Gastroesophageal sphincter (tissue), 4 donors: Measurements from ENCODE around the gene LSMEM2. TPM values are rescaled to one million over a fixed set of nuclear protein-coding genes. Genes with fewer than 3 reads are reported as not detected.

Experiments
- ATAC-seq: fragments of 150-250 bp; one replicate; pipeline ENCODE4 v1.9.1; 2016; ENCODE audit warnings: mild to moderate bottlenecking, moderate library complexity
- H3K27ac ChIP-seq, 4 donors: fragments of 200-600 bp; sonication (generic) in 3 of 4; 1 replicate in 3 of 4; 2 replicates in 1 of 4; pipeline ENCODE4 v1.5.1; 2016 to 2019
- H3K27me3 ChIP-seq: fragments of 200-600 bp; sonication (generic); one replicate; pipeline ENCODE4 v1.5.1; 2019
- H3K36me3 ChIP-seq, 2 donors: fragments of 200-600 bp; sonication (generic); one replicate each; pipeline ENCODE4 v1.5.1; 2019; ENCODE audit warnings: control low read depth in 1 of 2
- H3K4me1 ChIP-seq, 3 donors: fragments of 200-600 bp; sonication (generic); 1 replicate in 2 of 3; 2 replicates in 1 of 3; pipeline ENCODE4 v1.5.1; 2016 to 2019; ENCODE audit warnings: control low read depth in 2 of 3
- H3K4me3 ChIP-seq, 2 donors: fragments of 200-600 bp; sonication (generic); one replicate each; pipeline ENCODE4 v1.5.1; 2019; ENCODE audit warnings: mild to moderate bottlenecking in 1 of 2, moderate library complexity in 1 of 2
- H3K9me3 ChIP-seq, 3 donors: fragments of 200-600 bp; sonication (generic); one replicate each; pipeline ENCODE4 v1.5.1; 2017 to 2019; ENCODE audit warnings: control low read depth in 2 of 3
- EP300 ChIP-seq: sonication (generic); formaldehyde crosslinking; IDR thresholded peaks from one replicate; pipeline ENCODE4 v1.6.1; 2017; ENCODE audit warnings: antibody characterized with exemption, mild to moderate bottlenecking
- POLR2A ChIP-seq, 2 donors: fragments of 450-650 bp; IDR thresholded peaks; one replicate each; pipeline ENCODE4 v1.6.1; 2017; ENCODE audit warnings: antibody characterized with exemption in 2 of 2, mild to moderate bottlenecking in 2 of 2, moderate library complexity in 1 of 2
- POLR2AphosphoS5 ChIP-seq: sonication (generic); formaldehyde crosslinking; IDR thresholded peaks from one replicate; pipeline ENCODE4 v1.6.1; 2017; ENCODE audit warnings: antibody characterized with exemption
- WGBS, 2 donors: methylation state at CpG; one replicate each; pipeline ENCODE4 v1.1.5; 2018; ENCODE audit warnings: low coverage in 1 of 2; 5-methylcytosine and 5-hydroxymethylcytosine counted together
- total RNA-seq, 4 donors: library from RNA; depleted of rRNA; stranded (reverse); fragments of >200 nt; gene quantifications; one replicate each; pipeline ENCODE4 v1.1.0, GENCODE V29; 2016
- TF ChIP-seq, protein P1 (sequence below), 4 experiments: fragments of 200-600 bp in 2 of 4; fragments of 450-650 bp in 2 of 4; sonication (generic) in 1 of 4; IDR thresholded peaks; one replicate each; pipeline ENCODE4 v1.5.1; 2017 to 2019; ENCODE audit warnings: antibody characterized with exemption in 4 of 4, mild to moderate bottlenecking in 2 of 4, moderate library complexity in 2 of 4

LSMEM2 gene
- total RNA-seq, 4 donors from 2014 or later, result not detected

DNA sequence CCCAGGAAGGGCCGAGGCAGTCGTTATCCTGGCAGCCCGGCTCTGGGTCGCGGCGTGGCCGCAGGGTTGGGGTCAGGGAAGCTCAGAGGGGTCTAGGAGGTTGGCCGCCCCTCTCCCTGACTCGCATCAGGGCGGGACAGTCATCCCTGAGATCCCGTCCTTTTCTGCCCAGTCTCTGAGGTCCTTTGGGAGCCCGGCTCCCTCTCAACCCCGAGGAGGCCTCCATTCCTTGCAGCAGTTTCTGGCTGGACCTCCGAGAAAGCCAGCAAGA lies 43.2 kb downstream of the LSMEM2 start:
- Histone ChIP-seq H3K36me3 (peaks cover 0 to 48% of the 10 kb centered on the region in 2 donors), H3K27ac (peak overlapping the region; percentile 36 to 97 (median 95)), H3K9me3 (no peaks in the 10 kb centered on the region), H3K4me1 (peaks cover 0 to 93% (median 46%) of the 10 kb centered on the region in 3 donors), H3K27me3 (no peaks in the 10 kb centered on the region), H3K4me3 (peak overlapping the region; percentile 51 to 89)
- ATAC-seq, result no peak
- TF ChIP-seq POLR2A (IDR thresholded peaks at IDR 0.05) (peak in 1 of 2 donors; percentile 24), EP300 (no peak)
- 10% methylated on average over 2 of the region's 14 CpGs; no CpG with 5 or more reads in 1 of the 2 donors for WGBS, 2 donors

DNA sequence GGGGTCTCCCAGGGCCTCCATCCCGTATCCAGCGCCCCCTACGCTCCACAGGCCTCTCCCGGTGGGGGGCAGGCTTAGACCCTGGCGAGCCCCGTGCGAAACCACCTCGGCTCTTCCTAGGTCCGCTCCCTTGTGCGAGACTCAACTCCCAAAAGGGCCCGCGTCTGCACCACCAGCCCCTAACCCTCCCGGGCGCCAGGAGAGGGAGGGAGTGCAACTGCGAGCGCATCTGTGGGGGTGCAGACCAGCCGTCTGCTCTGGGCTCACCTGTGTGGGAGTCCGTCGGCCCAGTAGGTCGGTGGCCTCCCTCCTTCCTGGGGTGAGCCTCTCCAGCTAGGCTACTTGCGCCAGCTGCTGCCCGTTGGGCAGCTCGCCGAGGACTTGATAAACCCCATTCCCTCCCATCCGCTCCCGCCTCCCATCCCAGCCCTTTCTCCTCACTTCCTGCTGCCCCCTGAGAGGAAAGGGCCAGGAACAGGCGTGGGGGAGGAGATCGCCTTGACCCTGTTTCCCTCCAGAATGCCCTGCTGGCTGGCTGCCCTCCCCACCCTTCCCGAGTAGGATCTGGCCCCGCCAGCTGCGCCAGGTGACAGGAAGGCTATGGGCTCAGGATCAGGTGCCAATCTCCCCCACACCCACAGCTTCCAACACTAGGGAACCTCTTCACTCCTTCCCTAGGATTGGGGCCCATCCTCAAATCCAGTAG lies 43.7 kb downstream of the LSMEM2 start, which contains the start of gene HYAL2:
TSS of gene HYAL2 (minus strand) at position 360 of the 706 bp plus-strand sequence. CDS start 2,256 bp downstream, outside the sequence.
- peak within 1 kb of the TSS; percentile 51 to 89 for H3K4me3 ChIP-seq
- H3K27me3 ChIP-seq, result no peaks in the 10 kb centered on the region
- H3K27ac ChIP-seq, result peak within 1 kb of the TSS; percentile 61 to 97 (median 95)
- TF ChIP-seq POLR2AphosphoS5 (peak; percentile 36), POLR2A (IDR thresholded peaks at IDR 0.05) (peak in 1 of 2 donors; percentile 19), EP300 (no peak)
- no peaks in the 10 kb centered on the region for H3K9me3 ChIP-seq
- 44% methylated on average over 3 of the region's 31 CpGs; no CpG with 5 or more reads in 1 of the 2 donors for WGBS, 2 donors
- peaks cover 0 to 93% (median 46%) of the 10 kb centered on the region in 3 donors for H3K4me1 ChIP-seq
- ATAC-seq, result peak; percentile 2
- peaks cover 0 to 43% of the 10 kb centered on the region in 2 donors for H3K36me3 ChIP-seq

DNA sequence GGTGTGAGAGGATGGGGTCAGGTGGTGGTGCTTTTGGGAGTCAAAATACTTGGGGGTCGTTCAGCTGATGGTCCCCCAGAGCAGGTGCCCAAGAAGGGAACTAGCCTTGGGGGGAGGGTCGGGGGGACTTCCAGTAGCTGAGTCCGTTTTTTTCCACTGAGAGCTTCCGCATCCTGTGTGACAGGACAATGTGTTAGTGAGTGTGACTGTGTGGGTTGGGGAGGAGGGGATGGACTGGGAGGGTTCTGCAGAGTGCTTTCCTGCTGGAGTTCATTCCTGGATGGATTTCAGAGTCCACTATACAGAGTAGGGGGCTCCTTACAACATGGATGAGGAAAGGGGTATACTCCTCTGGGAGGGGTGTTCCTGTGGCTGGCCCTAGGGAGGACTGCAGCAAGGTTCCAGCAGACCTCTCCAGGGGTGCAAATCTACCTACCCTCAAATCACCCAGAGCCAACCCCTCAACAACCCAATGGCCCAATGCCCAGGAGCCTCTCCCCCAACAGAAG lies 44.3 kb downstream of the LSMEM2 start:
- H3K4me3 ChIP-seq, result peak overlapping the region in 1 of 2 donors; percentile 89
- peak overlapping the region in 3 of 4 donors; percentile 94 to 97 (median 96) for H3K27ac ChIP-seq

DNA sequence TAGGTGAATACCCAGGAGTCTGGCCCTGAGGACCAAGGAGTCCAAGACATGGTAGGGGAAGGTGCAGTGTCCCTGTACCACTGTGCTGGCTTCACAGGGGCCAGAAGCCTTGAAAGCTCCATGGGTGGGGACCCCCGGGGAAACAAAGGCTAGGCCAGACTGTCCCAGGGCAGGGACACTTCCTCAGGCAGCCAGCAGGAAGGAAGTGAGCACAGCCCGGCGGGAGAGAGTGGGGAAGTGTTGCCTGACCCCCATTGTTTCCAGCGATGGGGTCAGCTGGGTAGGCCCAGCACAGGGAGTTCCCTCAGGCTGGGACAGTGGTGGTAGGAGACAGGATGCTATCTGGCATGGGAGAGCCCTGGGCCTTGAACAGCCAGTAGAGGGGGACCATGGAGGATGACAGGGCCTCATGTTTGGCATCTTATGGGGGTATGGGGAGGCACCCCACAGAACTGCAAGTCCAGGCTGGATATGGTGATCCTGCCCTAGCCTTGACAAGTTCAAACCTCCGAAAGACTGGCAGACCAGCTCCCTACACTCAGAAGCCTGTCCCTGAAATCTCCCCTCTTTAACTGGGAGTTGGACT lies 44.8 kb downstream of the LSMEM2 start:
- peaks cover 0 to 91% (median 47%) of the 10 kb centered on the region in 3 donors for H3K4me1 ChIP-seq
- TF ChIP-seq EP300 (no peak), POLR2AphosphoS5 (peak; percentile 54)
- TF ChIP-seq, protein P1, sequence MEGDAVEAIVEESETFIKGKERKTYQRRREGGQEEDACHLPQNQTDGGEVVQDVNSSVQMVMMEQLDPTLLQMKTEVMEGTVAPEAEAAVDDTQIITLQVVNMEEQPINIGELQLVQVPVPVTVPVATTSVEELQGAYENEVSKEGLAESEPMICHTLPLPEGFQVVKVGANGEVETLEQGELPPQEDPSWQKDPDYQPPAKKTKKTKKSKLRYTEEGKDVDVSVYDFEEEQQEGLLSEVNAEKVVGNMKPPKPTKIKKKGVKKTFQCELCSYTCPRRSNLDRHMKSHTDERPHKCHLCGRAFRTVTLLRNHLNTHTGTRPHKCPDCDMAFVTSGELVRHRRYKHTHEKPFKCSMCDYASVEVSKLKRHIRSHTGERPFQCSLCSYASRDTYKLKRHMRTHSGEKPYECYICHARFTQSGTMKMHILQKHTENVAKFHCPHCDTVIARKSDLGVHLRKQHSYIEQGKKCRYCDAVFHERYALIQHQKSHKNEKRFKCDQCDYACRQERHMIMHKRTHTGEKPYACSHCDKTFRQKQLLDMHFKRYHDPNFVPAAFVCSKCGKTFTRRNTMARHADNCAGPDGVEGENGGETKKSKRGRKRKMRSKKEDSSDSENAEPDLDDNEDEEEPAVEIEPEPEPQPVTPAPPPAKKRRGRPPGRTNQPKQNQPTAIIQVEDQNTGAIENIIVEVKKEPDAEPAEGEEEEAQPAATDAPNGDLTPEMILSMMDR (IDR thresholded peaks at IDR 0.05), result peak in 2 of 4 experiments; percentile 13 to 19
- peak overlapping the region in 1 of 2 donors; percentile 89 for H3K4me3 ChIP-seq
- peak; percentile 14 for ATAC-seq
- peaks cover 0 to 32% of the 10 kb centered on the region in 2 donors for H3K36me3 ChIP-seq
- H3K27ac ChIP-seq, result peak overlapping the region; percentile 12 to 97 (median 95)
- H3K9me3 ChIP-seq, result no peaks in the 10 kb centered on the region
- no peaks in the 10 kb centered on the region for H3K27me3 ChIP-seq
- WGBS, 2 donors, result no CpG with 5 or more reads among the region's 5 CpGs

More for the DNA sequence above, 44.3 kb downstream of the LSMEM2 start:
- WGBS, 2 donors, result 40% methylated on average over 1 to 2 of the region's 4 CpGs
- H3K27me3 ChIP-seq, result no peaks in the 10 kb centered on the region
- H3K9me3 ChIP-seq, result no peaks in the 10 kb centered on the region
- H3K4me1 ChIP-seq, result peaks cover 0 to 91% (median 46%) of the 10 kb centered on the region in 3 donors
- TF ChIP-seq, protein P1 (IDR thresholded peaks at IDR 0.05), result no peak
- TF ChIP-seq POLR2AphosphoS5, result no peak
- no peak for TF ChIP-seq EP300
- no peak for TF ChIP-seq POLR2A (IDR thresholded peaks at IDR 0.05)
- H3K36me3 ChIP-seq, result peaks cover 0 to 37% of the 10 kb centered on the region in 2 donors
- ATAC-seq, result peak; percentile 5

DNA sequence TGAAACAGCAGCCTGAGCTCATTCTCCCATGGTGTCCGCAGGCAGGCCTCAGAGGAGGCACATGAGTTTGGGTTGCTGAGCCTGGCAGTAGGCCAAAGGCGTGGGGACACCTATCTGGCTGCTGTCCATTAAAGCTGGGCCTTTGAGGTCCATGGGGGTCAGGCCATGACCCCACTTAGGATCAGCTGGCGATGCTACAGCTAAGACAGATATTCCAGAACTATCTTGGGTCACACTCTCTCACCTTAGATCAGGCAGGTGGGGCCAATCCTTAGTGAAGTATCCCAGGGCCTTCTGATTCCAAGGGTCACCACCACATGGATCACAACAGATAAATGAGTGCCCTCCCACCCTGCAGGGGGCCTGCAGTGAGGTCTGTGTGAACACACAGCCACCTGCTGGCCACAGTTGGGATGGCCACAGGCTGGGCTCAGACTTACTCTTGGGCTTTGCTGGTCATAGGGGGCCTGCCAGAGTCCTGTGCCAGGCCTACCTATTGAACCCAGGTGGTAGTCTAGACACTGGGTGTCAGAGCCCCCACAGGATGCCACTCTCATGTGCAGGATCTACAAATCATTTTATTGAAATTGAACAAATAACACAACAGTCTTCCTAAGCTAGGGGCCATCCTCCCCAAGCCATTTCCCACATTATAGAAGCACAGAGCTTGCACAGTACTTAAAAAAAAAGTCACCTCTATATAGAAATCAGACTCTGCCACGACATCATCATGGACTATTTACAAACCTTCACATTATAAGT lies 45.6 kb downstream of the LSMEM2 start:
- 0 to 29% methylated on average over 1 of the region's 4 CpGs for WGBS, 2 donors
- peaks cover 0 to 88% (median 42%) of the 10 kb centered on the region in 3 donors for H3K4me1 ChIP-seq

More for the DNA sequence above, 45.6 kb downstream of the LSMEM2 start:
- H3K27me3 ChIP-seq, result no peaks in the 10 kb centered on the region
- no peak for TF ChIP-seq POLR2AphosphoS5
- TF ChIP-seq EP300, result no peak
- TF ChIP-seq POLR2A (IDR thresholded peaks at IDR 0.05), result no peak
- TF ChIP-seq, protein P1 (IDR thresholded peaks at IDR 0.05), result peak in 3 of 4 experiments; percentile 80 to 83 (median 82)
- peaks cover 0 to 32% of the 10 kb centered on the region in 2 donors for H3K36me3 ChIP-seq
- H3K9me3 ChIP-seq, result no peaks in the 10 kb centered on the region
- peak overlapping the region; percentile 12 to 97 (median 95) for H3K27ac ChIP-seq
- no peak overlapping the region for H3K4me3 ChIP-seq
- no peak for ATAC-seq
